ENCODE measurements around the gene EHD4.

EHD4 gene

GRCh38 chr15:41980654-41981323 is 8.4 kb upstream of the EHD4 start:
- DNase-seq (ENCODE audit: low spot score) = no peak

- DNase-seq (ENCODE audit: low spot score) = no peak
Measured at GRCh38 chr15:41979493-41980266, 7.3 kb upstream of the EHD4 start.

- no peak for DNase-seq (ENCODE audit: low spot score)
Measured at GRCh38 chr15:41978534-41978933, 6.2 kb upstream of the EHD4 start.

GRCh38 chr15:41977757-41978383 is 5.5 kb upstream of the EHD4 start:
- no peak for DNase-seq (ENCODE audit: low spot score)

GRCh38 chr15:41975669-41976068 is 3.3 kb upstream of the EHD4 start:
- DNase-seq (ENCODE audit: low spot score) = no peak

- DNase-seq (ENCODE audit: low spot score) = no peak
Measured at GRCh38 chr15:41974041-41974440, 1.7 kb upstream of the EHD4 start.

GRCh38 chr15:41971895-41972252 is 483 bp downstream of the EHD4 start:
- no peak for DNase-seq (ENCODE audit: low spot score)

- peak; percentile 75 for DNase-seq (ENCODE audit: low spot score)
Measured at GRCh38 chr15:41971089-41971894, 1.1 kb downstream of the EHD4 start.

GRCh38 chr15:41970456-41970855 is 1.9 kb downstream of the EHD4 start:
- DNase-seq (ENCODE audit: low spot score) = no peak

GRCh38 chr15:41969851-41970431 is 2.4 kb downstream of the EHD4 start:
- peak; percentile 62 for DNase-seq (ENCODE audit: low spot score)

GRCh38 chr15:41968701-41969100 is 3.7 kb downstream of the EHD4 start:
- DNase-seq (ENCODE audit: low spot score) = no peak

- DNase-seq (ENCODE audit: low spot score) = peak; percentile 7
Measured at GRCh38 chr15:41967506-41968206, 4.7 kb downstream of the EHD4 start.

GRCh38 chr15:41966920-41967465 is 5.4 kb downstream of the EHD4 start:
- DNase-seq (ENCODE audit: low spot score) = no peak

- no peak for DNase-seq (ENCODE audit: low spot score)
Measured at GRCh38 chr15:41966414-41966812, 5.9 kb downstream of the EHD4 start.

- DNase-seq (ENCODE audit: low spot score) = no peak
Measured at GRCh38 chr15:41965441-41966413, 6.6 kb downstream of the EHD4 start.

- DNase-seq (ENCODE audit: low spot score) = no peak
Measured at GRCh38 chr15:41961595-41962202, 10.7 kb downstream of the EHD4 start.

GRCh38 chr15:41961001-41961518 is 11.3 kb downstream of the EHD4 start:
- DNase-seq (ENCODE audit: low spot score) = no peak

GRCh38 chr15:41958002-41958420 is 14.3 kb downstream of the EHD4 start:
- DNase-seq (ENCODE audit: low spot score) = no peak
